SK-N-SH (cell line): ENCODE results near the gene PFKP. TPM values are rescaled to one million over a fixed set of nuclear protein-coding genes. Genes with fewer than 3 reads are reported as not detected.

Experiments
- CTCF ChIA-PET: fragments of 300-600, 350-600 bp; formaldehyde crosslinking; extraction: SDS; loops from one replicate; lab custom pipeline; 2021; lab: Yijun Ruan, JAX
- POLR2A ChIA-PET: fragments of 350-600 bp; sonication (Branson Sonifier 250); formaldehyde crosslinking; extraction: SDS; loops from one replicate; lab custom pipeline; 2020; ENCODE audit warnings: antibody characterized with exemption, inconsistent platforms; lab: Yijun Ruan, JAX
- DNase-seq: peaks from one replicate; pipeline ENCODE4 v3.0.0; 2012
- H2AFZ ChIP-seq: fragments of 200-600 bp; sonication (generic); 2 replicates; pipeline ENCODE4 v1.8.1; 2016; ENCODE audit warnings: antibody characterized with exemption, mild to moderate bottlenecking, low read depth
- H3F3A ChIP-seq: fragments of 200-600 bp; sonication (generic); replicated peaks from 2 replicates; pipeline ENCODE3; 2016; ENCODE audit warnings: antibody characterized with exemption, mild to moderate bottlenecking; ENCODE audit not compliant: insufficient read depth
- H3K27ac ChIP-seq, 2 experiments: fragments of 200-500 bp in 1 of 2; fragments of 200-600 bp in 1 of 2; sonication (Bioruptor generic) in 1 of 2; sonication (generic), shearing (Covaris generic) in 1 of 2; 2 replicates each; pipeline versions ENCODE4 v1.5.1 to v1.6.1; 2014 to 2016; ENCODE audit warnings: low read depth in 2 of 2, inconsistent platforms in 1 of 2, low read length in 1 of 2, mild to moderate bottlenecking in 1 of 2, mixed read lengths in 1 of 2
- H3K27me3 ChIP-seq: fragments of 200-600 bp; sonication (generic), shearing (Covaris generic); 2 replicates; pipeline ENCODE4 v1.6.1; 2016; ENCODE audit warnings: mixed run types; ENCODE audit not compliant: insufficient read depth
- H3K36me3 ChIP-seq, 2 experiments: fragments of 200-500 bp in 1 of 2; fragments of 200-600 bp in 1 of 2; sonication (Bioruptor generic) in 1 of 2; sonication (generic) in 1 of 2; replicated peaks in 1 of 2; 2 replicates each; pipeline versions ENCODE3 to v1.5.1; 2014 to 2016; ENCODE audit warnings: low read length in 1 of 2, mild to moderate bottlenecking in 1 of 2; ENCODE audit not compliant: insufficient read depth in 2 of 2, control insufficient read depth in 1 of 2
- H3K4me1 ChIP-seq, 2 experiments: fragments of 200-500 bp in 1 of 2; fragments of 200-600 bp in 1 of 2; sonication (Bioruptor generic) in 1 of 2; sonication (generic), shearing (Covaris generic) in 1 of 2; 2 replicates each; pipeline versions ENCODE4 v1.5.1 to v1.6.1; 2014 to 2016; ENCODE audit warnings: low read depth in 1 of 2, low read length in 1 of 2, mixed run types in 1 of 2; ENCODE audit not compliant: insufficient read depth in 2 of 2, control insufficient read depth in 1 of 2
- H3K4me2 ChIP-seq: fragments of 200-600 bp; sonication (generic), shearing (Covaris generic); 2 replicates; pipeline ENCODE4 v1.6.1; 2017; ENCODE audit warnings: mixed run types
- H3K4me3 ChIP-seq, 2 experiments: fragments of 200-500 bp in 1 of 2; fragments of 200-600 bp in 1 of 2; sonication (Bioruptor generic) in 1 of 2; sonication (generic), shearing (Covaris generic) in 1 of 2; 2 replicates each; pipeline versions ENCODE4 v1.5.1 to v1.8.1; 2014 to 2016; ENCODE audit warnings: low read depth in 2 of 2, inconsistent platforms in 1 of 2, low read length in 1 of 2, mild to moderate bottlenecking in 1 of 2, mixed read lengths in 1 of 2, moderate library complexity in 1 of 2
- H3K79me2 ChIP-seq: fragments of 200-600 bp; sonication (generic); 2 replicates; pipeline ENCODE4 v1.8.1; 2017; ENCODE audit warnings: mild to moderate bottlenecking; ENCODE audit not compliant: insufficient read depth
- H3K9ac ChIP-seq: fragments of 200-600 bp; sonication (generic); 2 replicates; pipeline ENCODE4 v1.6.1; 2017; ENCODE audit warnings: mixed run types
- H3K9me2 ChIP-seq: fragments of 200-600 bp; sonication (generic); 2 replicates; pipeline ENCODE4 v1.6.1; 2017; ENCODE audit warnings: mixed run types
- H3K9me3 ChIP-seq: fragments of 200-600 bp; sonication (generic); 2 replicates; pipeline ENCODE4 v1.6.1; 2017; ENCODE audit warnings: mixed run types, mild to moderate bottlenecking, moderate library complexity
- H4K20me1 ChIP-seq: fragments of 200-600 bp; sonication (generic); 2 replicates; pipeline ENCODE4 v1.6.1; 2017; ENCODE audit warnings: mild to moderate bottlenecking, mixed run types; ENCODE audit not compliant: insufficient read depth
- CTCF ChIP-seq: fragments of 200-600 bp; sonication (generic); IDR thresholded peaks from 2 replicates; pipeline ENCODE4 v1.6.1; 2017; ENCODE audit warnings: antibody characterized with exemption, mild to moderate bottlenecking, moderate library complexity
- ELF1 ChIP-seq: IDR thresholded peaks from 2 replicates; pipeline ENCODE4 v1.4.0; 2012
- EP300 ChIP-seq, 2 experiments: IDR thresholded peaks; 2 replicates each; pipeline versions ENCODE4 v1.4.0 to v1.6.1; 2012; ENCODE audit warnings: borderline replicate concordance in 1 of 2, low read depth in 1 of 2, low read length in 1 of 2
- FOSL2 ChIP-seq: IDR thresholded peaks from 2 replicates; pipeline ENCODE4 v1.4.0; 2012; ENCODE audit warnings: low read depth, mild to moderate bottlenecking, moderate library complexity, borderline replicate concordance
- GATA2 ChIP-seq: sonication (generic); formaldehyde crosslinking; IDR thresholded peaks from 2 replicates; pipeline ENCODE4 v1.5.0; 2020; ENCODE audit warnings: mild to moderate bottlenecking, missing genetic modification reagents
- IRF3 ChIP-seq: fragments of 150-350 bp; IDR thresholded peaks from 2 replicates; pipeline ENCODE4 v1.6.1; 2016; ENCODE audit warnings: mild to moderate bottlenecking, low read depth, low read length
- MAX ChIP-seq: IDR thresholded peaks from 2 replicates; pipeline ENCODE4 v1.4.0; 2012; ENCODE audit warnings: low read depth
- MXI1 ChIP-seq: IDR thresholded peaks from 2 replicates; pipeline ENCODE4 v1.6.1; 2012; ENCODE audit warnings: mild to moderate bottlenecking, low read depth, low read length, improper control_type of control experiment
- NFIC ChIP-seq: IDR thresholded peaks from 2 replicates; pipeline ENCODE4 v1.4.0; 2012; ENCODE audit warnings: borderline replicate concordance
- REST ChIP-seq: IDR thresholded peaks from 2 replicates; pipeline ENCODE4 v1.6.1; 2012; ENCODE audit warnings: mild to moderate bottlenecking, low read depth, low read length, moderate library complexity
- RFX5 ChIP-seq: IDR thresholded peaks from 2 replicates; pipeline ENCODE4 v1.6.1; 2012; ENCODE audit warnings: mild to moderate bottlenecking, improper control_type of control experiment, low read length
- SIN3A ChIP-seq: IDR thresholded peaks from 2 replicates; pipeline ENCODE4 v1.6.1; 2012; ENCODE audit warnings: low read depth, mild to moderate bottlenecking, low read length, moderate library complexity, borderline replicate concordance
- TCF12 ChIP-seq: IDR thresholded peaks from 2 replicates; pipeline ENCODE4 v1.4.0; 2012
- USF1 ChIP-seq: IDR thresholded peaks from 2 replicates; pipeline ENCODE4 v1.4.0; 2012; ENCODE audit warnings: low read depth, borderline replicate concordance
- USF2 ChIP-seq: fragments of 150-350 bp; IDR thresholded peaks from 2 replicates; pipeline ENCODE4 v1.6.1; 2017; ENCODE audit warnings: antibody characterized with exemption, low read length, low read depth, borderline replicate concordance
- WGBS: methylation state at CpG from one replicate; pipeline ENCODE4 v1.1.6; 2017; ENCODE audit warnings: low lambda C conversion rate; 5-methylcytosine and 5-hydroxymethylcytosine counted together
- polyA plus RNA-seq, 3 experiments: library from polyadenylated mRNA; depleted of rRNA; stranded (reverse); fragments of >200 nt; gene quantifications; 2 replicates each; pipeline ENCODE4 v1.2.3, GENCODE V29; 2012

The PFKP gene
- polyA plus RNA-seq, 1 of the 3 experiments (the other 2 are of a cell fraction): 175 TPM

- Histone ChIP-seq H2AFZ (no peak overlapping the region), H3K4me1 (peaks cover 0 to 6% of the 10 kb centered on the region in 2 experiments; a peak in 1 of 4 replicates), H3K27ac (no peak overlapping the region), H3K9me3 (no peaks in the 10 kb centered on the region), H3K4me3 (no peak overlapping the region), H3K9me2 (no peaks in the 10 kb centered on the region), H3F3A (peaks cover 4% of the 10 kb centered on the region), H3K9ac (no peak overlapping the region), H3K79me2 (peaks cover 22% of the 10 kb centered on the region; the same call in 1 of the 2 replicates), H3K36me3 (peaks cover 48 to 72% of the 10 kb centered on the region in 2 experiments), H4K20me1 (no peaks in the 10 kb centered on the region), H3K27me3 (no peaks in the 10 kb centered on the region), H3K4me2 (no peak overlapping the region)
- TF ChIP-seq IRF3: no peak
- no peak for TF ChIP-seq GATA2
- TF ChIP-seq MAX: no peak
- TF ChIP-seq ELF1: no peak
- CTCF ChIA-PET: interaction anchor here (1.5 kb wide), 1 partner anchor 14 kb away, joined by 4 read pairs; no protein-coding TSS in a partner anchor
- no peak for DNase-seq
- 91% methylated on average over 20 of the region's 20 CpGs for WGBS
- POLR2A ChIA-PET: no interaction called here
Measured at GRCh38 chr10:3116508-3117100, 49.3 kb downstream of the PFKP start.

- H3K36me3 ChIP-seq: peaks cover 47 to 72% of the 10 kb centered on the region in 2 experiments
- H3K4me3 ChIP-seq: no peak overlapping the region
- H3K4me2 ChIP-seq: no peak overlapping the region
- no peak for TF ChIP-seq TCF12
- no peak for TF ChIP-seq FOSL2
- TF ChIP-seq SIN3A: no peak
- no peak for TF ChIP-seq RFX5
- no peak for TF ChIP-seq REST
- no peak for TF ChIP-seq CTCF
- TF ChIP-seq USF1: no peak
- TF ChIP-seq IRF3: no peak
- TF ChIP-seq USF2: no peak
- TF ChIP-seq MAX: no peak
- TF ChIP-seq EP300 (IDR thresholded peaks at IDR 0.05; ENCODE audit: borderline replicate concordance in 1 of 2, low read depth in 1 of 2, low read length in 1 of 2): no peak
- TF ChIP-seq MXI1: no peak
- TF ChIP-seq NFIC: no peak
- H3K9me3 ChIP-seq: no peaks in the 10 kb centered on the region
- H2AFZ ChIP-seq: no peak overlapping the region
- no peaks in the 10 kb centered on the region for H4K20me1 ChIP-seq
- H3K9ac ChIP-seq: no peak overlapping the region
- DNase-seq: no peak
- H3K27me3 ChIP-seq: no peaks in the 10 kb centered on the region
- CTCF ChIA-PET: interaction anchor here (1.5 kb wide), 1 partner anchor 15 kb away, joined by 4 read pairs; no protein-coding TSS in a partner anchor
- H3F3A ChIP-seq: peaks cover under 1% of the 10 kb centered on the region
- 97% methylated on average over 10 of the region's 12 CpGs for WGBS
- H3K4me1 ChIP-seq: no peaks in the 10 kb centered on the region
- H3K27ac ChIP-seq: no peak overlapping the region
- POLR2A ChIA-PET: no interaction called here
- H3K79me2 ChIP-seq: peaks cover 18% of the 10 kb centered on the region; the same call in 1 of the 2 replicates
- no peaks in the 10 kb centered on the region for H3K9me2 ChIP-seq
Measured at GRCh38 chr10:3117486-3117885, 50.1 kb downstream of the PFKP start.
